ENCODE results near the gene TMEM9.
"Not testable (repeated sequence)": the region's sequence is repeated elsewhere in the genome, so short reads cannot be mapped to it uniquely, and the experiment has no call there.

TMEM9 gene

DNA sequence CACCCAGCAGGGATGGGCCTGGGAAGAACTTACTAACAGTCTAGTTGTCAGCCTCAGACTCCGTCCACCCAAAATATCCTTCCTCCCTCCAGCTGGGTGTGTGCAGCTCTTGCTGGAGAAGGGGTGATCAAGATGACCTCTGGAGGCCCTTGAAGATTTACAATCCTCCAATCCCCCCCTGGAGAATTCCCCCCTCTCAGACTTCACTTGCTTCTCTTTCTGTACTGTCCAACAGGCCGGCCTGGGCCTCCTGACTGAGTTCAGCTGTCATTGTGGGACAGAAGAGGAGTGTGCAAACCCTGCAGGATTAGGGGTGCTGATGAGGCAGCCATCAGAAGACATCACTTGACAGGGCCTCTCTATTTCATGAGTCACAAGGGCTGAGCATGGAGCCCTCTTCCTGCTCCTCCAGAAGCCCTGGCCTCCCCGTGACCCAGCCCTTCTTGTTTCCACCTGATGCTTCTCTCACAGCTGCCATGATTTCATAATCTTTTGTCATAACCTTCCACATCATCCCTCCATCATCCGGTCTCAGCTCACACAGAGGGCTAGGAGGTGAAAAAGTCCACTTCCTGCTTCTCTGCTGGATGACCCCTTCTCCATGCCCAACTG, 18.8 kb upstream of the TMEM9 start:
- DNase-seq (ENCODE audit: low spot score) = no peak

DNA sequence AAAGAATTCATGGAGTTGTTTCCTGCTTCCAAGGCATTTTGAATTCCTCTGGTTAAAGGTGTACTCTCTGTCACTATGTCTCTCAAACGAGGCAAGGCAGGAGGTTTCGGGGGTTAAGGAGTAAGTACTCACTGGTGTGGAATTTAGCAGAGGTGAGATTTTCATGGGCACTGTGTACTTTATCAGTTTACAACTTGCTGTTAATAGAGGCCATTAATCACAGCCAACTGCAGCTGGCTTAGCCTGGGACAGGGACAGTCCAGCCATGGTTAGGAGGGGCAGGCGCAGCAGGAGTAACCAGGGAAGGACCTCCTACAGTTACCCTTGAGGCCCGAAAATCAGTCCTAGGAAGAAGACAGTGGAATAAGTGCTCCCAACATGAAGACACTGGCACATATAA, 18.1 kb upstream of the TMEM9 start:
- DNase-seq (ENCODE audit: low spot score) = no peak

GRCh38 chr1:201171063-201172036, 17.1 kb upstream of the TMEM9 start:
- peak; percentile 59 for DNase-seq (ENCODE audit: low spot score)

- peak; percentile 89 for DNase-seq (ENCODE audit: low spot score)
Measured at GRCh38 chr1:201170533-201171062, 16.3 kb upstream of the TMEM9 start.

- no peak for DNase-seq (ENCODE audit: low spot score)
Measured at GRCh38 chr1:201169971-201170532, 15.8 kb upstream of the TMEM9 start.

- DNase-seq (ENCODE audit: low spot score) = no peak
Measured at GRCh38 chr1:201169203-201169602, 14.9 kb upstream of the TMEM9 start.

DNA sequence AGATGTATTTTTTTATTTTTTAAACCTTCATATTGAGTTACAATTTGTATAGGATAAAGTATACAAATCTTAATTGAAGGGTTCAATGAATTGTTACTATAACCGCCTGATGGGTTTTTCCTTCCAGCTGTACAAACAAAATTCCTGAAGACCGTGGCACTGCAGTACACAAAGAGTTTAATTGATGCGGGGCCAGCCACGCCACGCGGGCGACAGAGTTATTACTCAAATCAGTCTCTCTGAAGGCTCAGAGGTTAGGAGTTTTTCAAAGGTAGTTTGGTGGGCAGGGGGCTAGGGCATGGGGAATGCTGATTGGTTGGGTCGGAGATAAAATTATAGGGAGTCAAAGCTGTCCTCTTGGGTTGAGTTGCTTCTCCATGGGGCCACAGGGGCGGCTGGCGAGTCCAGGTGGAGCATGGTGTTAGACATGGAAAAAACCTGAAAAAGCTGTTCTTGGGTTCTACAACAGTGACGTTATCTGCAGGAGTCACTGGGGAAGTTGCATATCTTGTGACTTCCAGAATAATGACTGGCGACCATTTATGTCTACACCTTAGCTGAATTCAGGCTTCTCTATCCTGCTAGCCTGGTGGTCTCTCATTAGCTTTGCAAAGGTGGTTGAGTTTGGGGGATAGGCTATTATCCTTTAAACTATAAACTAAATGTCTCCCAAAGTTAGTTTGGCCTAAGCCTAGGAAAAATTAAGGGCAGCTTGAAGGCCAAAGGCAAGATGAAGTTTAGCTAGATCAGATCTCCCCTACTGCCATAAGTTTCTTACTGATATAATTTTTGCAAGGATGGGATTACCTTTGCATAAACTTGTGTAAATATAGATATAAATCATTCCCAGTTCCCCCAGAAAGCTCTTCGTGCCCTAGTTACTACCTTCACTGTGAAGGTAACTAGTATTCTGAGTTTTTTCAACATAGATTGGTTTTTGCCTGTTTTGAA, 13.0 kb upstream of the TMEM9 start:
- DNase-seq (ENCODE audit: low spot score) = no peak

GRCh38 chr1:201164645-201165044, 10.4 kb upstream of the TMEM9 start:
- DNase-seq (ENCODE audit: low spot score) = no peak

- DNase-seq (ENCODE audit: low spot score) = no peak
Measured at GRCh38 chr1:201163707-201164106, 9.4 kb upstream of the TMEM9 start.

DNA sequence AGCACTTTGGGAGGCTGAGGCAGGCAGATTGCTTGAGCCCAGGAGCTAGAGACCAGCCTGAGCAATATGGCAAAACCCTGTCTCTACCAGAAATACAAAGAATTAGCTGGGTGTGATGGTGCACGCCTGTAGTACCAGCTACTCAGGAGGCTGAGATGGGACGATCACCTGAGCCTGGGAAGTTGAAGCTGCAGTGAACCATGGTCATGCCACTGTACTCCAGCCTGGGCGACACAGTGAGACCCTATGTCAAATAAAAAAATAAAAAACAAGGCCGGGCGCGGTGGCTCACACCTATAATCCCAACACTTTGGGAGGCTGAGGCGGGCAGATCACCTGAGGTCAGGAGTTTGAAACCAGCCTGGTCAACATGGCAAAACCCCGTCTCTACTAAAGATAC, 8.8 kb upstream of the TMEM9 start:
- not testable (repeated sequence) for DNase-seq (ENCODE audit: low spot score)

DNA sequence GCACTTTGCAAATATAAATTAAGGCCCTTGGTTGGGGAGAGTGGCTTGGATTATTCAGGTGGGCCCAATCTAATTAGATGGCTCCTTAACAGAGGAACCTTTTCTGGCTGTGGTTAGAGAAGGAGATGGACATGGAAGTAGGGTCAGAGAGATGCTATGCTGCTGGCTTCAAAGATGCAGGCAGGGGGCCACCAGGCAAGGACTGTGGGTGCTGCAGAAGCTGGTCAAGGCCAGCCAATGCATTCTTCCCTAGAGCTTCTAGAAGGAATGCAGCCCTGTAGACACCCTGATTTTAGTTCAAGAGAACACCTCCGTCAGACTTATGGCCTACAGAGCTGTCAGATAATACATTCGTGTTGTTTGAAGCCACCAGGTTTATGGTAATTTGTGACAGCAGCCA, 3.7 kb upstream of the TMEM9 start:
- DNase-seq (ENCODE audit: low spot score) = no peak

GRCh38 chr1:201156819-201157218, 2.5 kb upstream of the TMEM9 start:
- no peak for DNase-seq (ENCODE audit: low spot score)

- no peak for DNase-seq (ENCODE audit: low spot score)
Measured at GRCh38 chr1:201156346-201156745, 2.1 kb upstream of the TMEM9 start.

GRCh38 chr1:201155354-201155753, 1.1 kb upstream of the TMEM9 start:
- no peak for DNase-seq (ENCODE audit: low spot score)

- no peak for DNase-seq (ENCODE audit: low spot score)
Measured at GRCh38 chr1:201153474-201154388, 543 bp downstream of the TMEM9 start.

DNA sequence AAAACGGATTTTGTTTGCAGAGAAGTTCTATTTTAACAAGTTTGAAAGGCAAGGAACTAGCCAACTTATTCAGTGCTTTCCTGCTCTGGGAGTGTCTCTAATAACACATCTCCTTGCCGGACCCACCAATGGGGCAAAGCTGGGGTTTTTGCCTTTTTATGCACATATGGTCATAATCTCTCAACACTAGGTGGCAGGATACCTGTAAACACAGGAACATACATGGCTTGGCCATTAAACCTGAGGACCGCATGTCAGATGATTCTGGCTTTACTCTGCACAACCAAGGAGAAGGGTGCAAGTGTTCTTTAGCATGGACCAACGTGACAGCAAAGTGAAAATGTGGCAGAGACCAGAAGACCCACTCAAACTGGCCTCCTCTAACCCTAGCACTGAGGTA, 4.9 kb downstream of the TMEM9 start:
- DNase-seq (ENCODE audit: low spot score) = peak; percentile 54

DNA sequence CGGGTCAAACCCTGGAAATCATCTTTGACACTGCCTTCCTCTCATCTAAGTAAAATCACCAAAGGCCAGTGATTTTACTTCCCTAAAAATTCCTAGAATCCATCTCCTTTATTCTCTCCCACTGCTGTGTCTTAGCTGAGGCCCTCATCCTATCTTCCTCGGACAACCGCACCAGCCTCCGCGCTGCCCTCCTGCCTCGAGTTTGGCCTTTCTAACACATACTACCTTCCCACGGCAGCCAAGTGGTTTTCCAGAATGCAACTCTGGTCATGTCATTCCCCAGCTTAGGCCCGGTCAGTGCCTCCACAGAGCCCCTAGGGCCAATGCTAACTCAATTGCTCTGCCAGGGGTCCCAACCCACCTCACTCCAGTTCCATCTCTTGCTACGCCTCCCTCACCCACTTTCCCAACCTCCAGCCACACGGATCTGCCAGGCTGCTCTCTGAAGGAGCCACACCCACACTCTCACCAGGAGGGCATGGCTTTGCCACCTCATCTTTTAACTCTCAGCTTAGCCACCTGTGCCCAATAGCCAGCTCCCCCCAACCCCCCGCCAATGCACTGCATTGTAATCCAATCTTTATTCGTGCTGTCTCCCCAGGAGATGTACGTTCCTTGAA, 6.8 kb downstream of the TMEM9 start:
- DNase-seq (ENCODE audit: low spot score) = no peak

DNA sequence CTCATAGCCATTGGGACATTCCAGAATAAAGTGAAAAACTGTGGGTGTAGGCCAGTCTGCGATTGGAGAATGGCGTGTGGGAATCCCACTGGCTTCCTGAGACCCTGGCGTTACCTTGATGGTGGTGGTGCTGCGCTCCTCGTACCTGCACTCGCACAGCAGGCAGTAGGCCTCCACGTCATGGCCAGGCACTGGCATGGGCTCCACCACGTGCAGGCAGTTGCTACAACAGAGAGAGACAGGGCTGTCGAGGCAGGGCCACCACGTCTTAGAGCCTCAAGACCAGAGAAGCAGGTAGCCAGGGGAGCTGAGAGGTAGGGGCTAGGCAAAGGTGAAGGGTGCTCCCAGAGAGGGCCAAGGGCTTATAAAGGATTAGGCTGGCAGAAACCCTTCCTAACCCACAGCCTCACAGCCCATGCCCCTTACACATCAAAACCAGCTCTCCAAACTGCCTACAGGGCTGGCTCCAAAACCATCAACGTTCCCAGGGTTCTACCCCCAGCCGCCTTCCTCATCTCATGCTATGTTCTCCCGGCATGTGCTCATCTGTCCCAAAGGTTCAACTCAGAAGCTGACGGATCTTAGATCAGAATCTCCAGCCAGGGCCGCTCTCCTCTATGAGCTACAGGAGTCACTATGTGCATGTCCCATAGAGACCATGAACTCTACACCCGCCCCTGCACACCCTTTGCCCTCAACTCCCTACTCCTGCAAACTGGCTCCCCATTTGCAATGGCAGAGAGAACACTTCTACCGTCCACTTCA, 7.5 kb downstream of the TMEM9 start:
- no peak for DNase-seq (ENCODE audit: low spot score)

- no peak for DNase-seq (ENCODE audit: low spot score)
Measured at GRCh38 chr1:201145816-201146215, 8.5 kb downstream of the TMEM9 start.

All from germinal center (tissue), 1 donor.